Endodermal cell (in vitro differentiated cells): ENCODE data around the gene NMRK1. TPM values are rescaled to one million over a fixed set of nuclear protein-coding genes. Genes with fewer than 3 reads are reported as not detected.

Source experiments
- DNase-seq: peaks from one replicate; pipeline ENCODE4 v3.0.0-alpha.2; 2017
- H3K27ac ChIP-seq: 2 replicates; pipeline ENCODE4 v1.5.1; 2013; ENCODE audit warnings: mild to moderate bottlenecking, low read depth, low read length, moderate library complexity
- H3K27me3 ChIP-seq: 2 replicates; pipeline ENCODE4 v1.6.1; 2013; ENCODE audit warnings: mild to moderate bottlenecking, low read length, moderate library complexity; ENCODE audit not compliant: insufficient read depth, control insufficient read depth, poor library complexity, severe bottlenecking
- H3K36me3 ChIP-seq: 2 replicates; pipeline ENCODE4 v1.7.0; 2013; ENCODE audit warnings: mild to moderate bottlenecking, low read length, moderate library complexity; ENCODE audit not compliant: control insufficient read depth, insufficient read depth
- H3K4me1 ChIP-seq: one replicate; pipeline ENCODE4 v1.7.0; 2013; ENCODE audit warnings: low read length; ENCODE audit not compliant: control insufficient read depth, insufficient read depth
- H3K4me3 ChIP-seq: 2 replicates; pipeline ENCODE4 v1.5.1; 2013; ENCODE audit warnings: mild to moderate bottlenecking, low read length, moderate library complexity
- H3K9ac ChIP-seq: 2 replicates; pipeline ENCODE4 v1.6.1; 2013; ENCODE audit warnings: mild to moderate bottlenecking, low read length, moderate library complexity; ENCODE audit not compliant: poor library complexity, severe bottlenecking; ENCODE audit errors: extremely low read depth
- H3K9me3 ChIP-seq: 2 replicates; pipeline ENCODE4 v1.6.1; 2013; ENCODE audit warnings: mild to moderate bottlenecking, low read length, moderate library complexity; ENCODE audit not compliant: control insufficient read depth
- H3K27ac Mint-ChIP-seq: 2 replicates; pipeline ENCODE4 v1.8.0; 2020; ENCODE audit warnings: mixed read lengths
- H3K27me3 Mint-ChIP-seq: 2 replicates; pipeline ENCODE4 v1.8.0; 2021; ENCODE audit warnings: mild to moderate bottlenecking, mixed read lengths; ENCODE audit not compliant: insufficient read depth
- H3K36me3 Mint-ChIP-seq: 2 replicates; pipeline ENCODE4 v1.8.0; 2020; ENCODE audit warnings: low read depth, mixed read lengths
- H3K4me1 Mint-ChIP-seq: 2 replicates; pipeline ENCODE4 v1.8.0; 2020; ENCODE audit warnings: mixed read lengths
- H3K4me3 Mint-ChIP-seq: 2 replicates; pipeline ENCODE4 v1.8.0; 2020; ENCODE audit warnings: mild to moderate bottlenecking, moderate library complexity, mixed read lengths
- H3K9me3 Mint-ChIP-seq: 2 replicates; pipeline ENCODE4 v1.8.0; 2020; ENCODE audit warnings: mild to moderate bottlenecking, mixed read lengths
- WGBS, 2 experiments: methylation state at CpG; one replicate each; pipeline versions ENCODE4 v1.1.5 to v1.1.7; 2013; ENCODE audit warnings: missing lambda C conversion rate in 2 of 2, mixed read lengths in 1 of 2; ENCODE audit not compliant: insufficient coverage in 1 of 2, insufficient read length in 1 of 2; 5-methylcytosine and 5-hydroxymethylcytosine counted together
- total RNA-seq, 2 donors: library from RNA; stranded (reverse); fragmentation: NEBNext Ultra II Directional in 1 of 2; extraction: Animal tissue kit (Norgen Biotek cat#: 25700) in 1 of 2; gene quantifications; 2 replicates in 1 of 2; 3 replicates in 1 of 2; pipeline ENCODE4 v1.2.1, GENCODE V29; 2021
- TF ChIP-seq, protein P1 (sequence below): fragments of 200-600 bp; sonication (generic); conservative IDR thresholded peaks from 2 replicates; pipeline ENCODE4 v1.5.0; 2021; ENCODE audit warnings: antibody characterized with exemption, mild to moderate bottlenecking

Gene NMRK1
- total RNA-seq, 2 donors from 2014 or later, result 14.0 to 29.0 TPM

DNA sequence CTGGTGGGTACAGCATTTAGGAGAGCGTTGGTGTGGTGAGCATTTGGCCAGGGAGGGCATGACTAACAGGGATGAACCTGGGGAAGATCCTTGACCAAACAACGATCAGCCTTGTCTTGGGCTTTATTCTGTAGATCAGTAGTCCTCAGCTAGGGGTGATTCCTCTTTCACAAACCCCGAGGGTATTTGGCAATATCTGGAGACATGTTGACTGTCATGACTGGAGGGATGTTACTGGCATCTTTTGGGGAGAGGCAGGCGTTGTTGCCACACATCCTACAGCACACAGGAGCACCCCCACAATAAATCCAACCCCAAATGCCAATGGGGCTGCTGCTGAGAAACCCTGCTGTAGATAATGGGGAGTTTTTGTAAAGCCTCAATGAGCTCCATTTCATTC lies 44.3 kb upstream of the NMRK1 start:
- Histone ChIP-seq H3K36me3 (peaks cover 26% of the 10 kb centered on the region), H3K4me3 (no peak overlapping the region), H3K4me1 (peaks cover 5% of the 10 kb centered on the region), H3K27ac (no peak overlapping the region), H3K9me3 (no peaks in the 10 kb centered on the region), H3K27me3 (no peaks in the 10 kb centered on the region), H3K9ac (no peak overlapping the region)
- Mint-ChIP-seq H3K4me3 (no peak overlapping the region), H3K36me3 (peaks cover 4% of the 10 kb centered on the region), H3K9me3 (no peaks in the 10 kb centered on the region), H3K4me1 (peaks cover 14% of the 10 kb centered on the region), H3K27me3 (no peaks in the 10 kb centered on the region), H3K27ac (no peak overlapping the region)
- TF ChIP-seq, protein P1, sequence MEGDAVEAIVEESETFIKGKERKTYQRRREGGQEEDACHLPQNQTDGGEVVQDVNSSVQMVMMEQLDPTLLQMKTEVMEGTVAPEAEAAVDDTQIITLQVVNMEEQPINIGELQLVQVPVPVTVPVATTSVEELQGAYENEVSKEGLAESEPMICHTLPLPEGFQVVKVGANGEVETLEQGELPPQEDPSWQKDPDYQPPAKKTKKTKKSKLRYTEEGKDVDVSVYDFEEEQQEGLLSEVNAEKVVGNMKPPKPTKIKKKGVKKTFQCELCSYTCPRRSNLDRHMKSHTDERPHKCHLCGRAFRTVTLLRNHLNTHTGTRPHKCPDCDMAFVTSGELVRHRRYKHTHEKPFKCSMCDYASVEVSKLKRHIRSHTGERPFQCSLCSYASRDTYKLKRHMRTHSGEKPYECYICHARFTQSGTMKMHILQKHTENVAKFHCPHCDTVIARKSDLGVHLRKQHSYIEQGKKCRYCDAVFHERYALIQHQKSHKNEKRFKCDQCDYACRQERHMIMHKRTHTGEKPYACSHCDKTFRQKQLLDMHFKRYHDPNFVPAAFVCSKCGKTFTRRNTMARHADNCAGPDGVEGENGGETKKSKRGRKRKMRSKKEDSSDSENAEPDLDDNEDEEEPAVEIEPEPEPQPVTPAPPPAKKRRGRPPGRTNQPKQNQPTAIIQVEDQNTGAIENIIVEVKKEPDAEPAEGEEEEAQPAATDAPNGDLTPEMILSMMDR, result no peak
- 84 to 85% methylated on average over 3 to 4 of the region's 4 CpGs for WGBS, 2 experiments
- no peak for DNase-seq

DNA sequence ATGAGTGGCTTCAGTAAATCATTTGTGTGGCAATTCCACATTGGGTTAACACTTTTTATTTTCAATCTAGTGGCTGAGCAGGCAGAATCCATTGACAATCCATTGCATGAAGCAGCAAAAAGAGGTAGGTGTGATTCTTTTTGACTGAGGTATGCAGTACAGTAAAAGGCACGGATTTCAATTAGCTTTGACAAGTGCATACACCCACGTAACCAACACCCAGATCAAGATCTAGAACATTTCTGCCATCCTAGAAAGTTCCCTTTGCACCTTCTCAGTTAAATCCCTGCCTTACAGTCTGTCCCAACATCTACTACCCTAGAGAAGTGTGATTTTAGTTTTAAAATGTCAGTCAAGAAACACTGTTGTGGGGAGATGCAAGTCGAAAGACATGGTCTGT lies 43.7 kb upstream of the NMRK1 start:
- H3K9me3 ChIP-seq, result no peaks in the 10 kb centered on the region
- Mint-ChIP-seq H3K4me3 (no peak overlapping the region), H3K9me3 (no peaks in the 10 kb centered on the region), H3K36me3 (peaks cover 4% of the 10 kb centered on the region), H3K27ac (no peak overlapping the region), H3K27me3 (no peaks in the 10 kb centered on the region), H3K4me1 (peaks cover 14% of the 10 kb centered on the region)
- 83 to 94% methylated on average over 2 to 3 of the region's 3 CpGs for WGBS, 2 experiments
- peaks cover 5% of the 10 kb centered on the region for H3K4me1 ChIP-seq
- H3K4me3 ChIP-seq, result no peak overlapping the region
- H3K9ac ChIP-seq, result no peak overlapping the region
- H3K36me3 ChIP-seq, result peaks cover 26% of the 10 kb centered on the region
- no peaks in the 10 kb centered on the region for H3K27me3 ChIP-seq
- no peak for DNase-seq
- no peak overlapping the region for H3K27ac ChIP-seq
- TF ChIP-seq, protein P1, result no peak

DNA sequence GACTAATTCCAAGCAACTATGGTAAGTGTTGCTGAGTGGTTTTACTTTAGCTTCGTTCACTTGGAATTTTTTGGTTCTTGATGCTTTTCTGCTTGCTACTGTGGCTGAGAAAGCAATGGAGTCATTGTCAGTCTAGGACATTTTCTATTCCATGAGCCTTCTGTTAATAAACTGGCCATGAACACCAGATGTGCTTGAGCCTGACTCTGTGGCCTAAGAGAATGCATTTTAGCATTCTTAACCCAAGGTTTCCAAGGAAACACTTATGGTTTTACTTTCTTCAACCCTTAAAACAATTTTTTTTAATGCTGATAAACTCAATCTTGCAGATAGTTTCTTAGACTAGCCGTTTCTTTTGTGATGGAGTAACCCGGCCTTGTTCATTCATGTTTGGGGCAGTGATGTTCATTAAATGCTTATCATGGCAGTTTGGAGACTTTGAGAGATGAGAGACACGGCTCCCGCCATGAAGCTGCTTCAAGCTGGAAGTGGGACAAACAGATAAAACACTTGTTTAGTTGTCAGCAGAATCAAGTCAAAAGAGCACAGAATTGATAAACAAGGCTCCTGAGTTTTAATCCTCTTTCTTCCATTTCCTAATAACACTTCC lies 42.8 kb upstream of the NMRK1 start:
- no peaks in the 10 kb centered on the region for H3K27me3 Mint-ChIP-seq
- Histone ChIP-seq H3K9ac (no peak overlapping the region), H3K27me3 (no peaks in the 10 kb centered on the region), H3K36me3 (peaks cover 20% of the 10 kb centered on the region), H3K4me3 (no peak overlapping the region), H3K27ac (no peak overlapping the region), H3K9me3 (no peaks in the 10 kb centered on the region), H3K4me1 (peaks cover 5% of the 10 kb centered on the region)
- H3K4me1 Mint-ChIP-seq, result peaks cover 14% of the 10 kb centered on the region
- no peak overlapping the region for H3K27ac Mint-ChIP-seq
- no peaks in the 10 kb centered on the region for H3K9me3 Mint-ChIP-seq
- peaks cover 2% of the 10 kb centered on the region for H3K36me3 Mint-ChIP-seq
- TF ChIP-seq, protein P1, result no peak
- H3K4me3 Mint-ChIP-seq, result no peak overlapping the region
- DNase-seq, result no peak
- WGBS, 2 experiments, result 73 to 77% methylated on average over 5 of the region's 5 CpGs
